Esophagus squamous epithelium (tissue), 4 donors: ENCODE data around the gene GMCL2.

ENCODE experiments used
- POLR2A ChIP-seq, 4 donors: fragments of 450-650 bp; IDR thresholded peaks; one replicate each; pipeline ENCODE4 v1.6.1; 2017; ENCODE audit warnings: antibody characterized with exemption in 4 of 4, mild to moderate bottlenecking in 4 of 4, moderate library complexity in 3 of 4
- TF ChIP-seq, protein P1 (sequence below), 6 experiments: fragments of 450-650 bp in 4 of 6; fragments of 200-600 bp in 2 of 6; sonication (generic) in 2 of 6; IDR thresholded peaks; one replicate each; pipeline ENCODE4 v1.5.1; 2016 to 2019; ENCODE audit warnings: antibody characterized with exemption in 6 of 6, mild to moderate bottlenecking in 4 of 6, moderate library complexity in 4 of 6

DNA sequence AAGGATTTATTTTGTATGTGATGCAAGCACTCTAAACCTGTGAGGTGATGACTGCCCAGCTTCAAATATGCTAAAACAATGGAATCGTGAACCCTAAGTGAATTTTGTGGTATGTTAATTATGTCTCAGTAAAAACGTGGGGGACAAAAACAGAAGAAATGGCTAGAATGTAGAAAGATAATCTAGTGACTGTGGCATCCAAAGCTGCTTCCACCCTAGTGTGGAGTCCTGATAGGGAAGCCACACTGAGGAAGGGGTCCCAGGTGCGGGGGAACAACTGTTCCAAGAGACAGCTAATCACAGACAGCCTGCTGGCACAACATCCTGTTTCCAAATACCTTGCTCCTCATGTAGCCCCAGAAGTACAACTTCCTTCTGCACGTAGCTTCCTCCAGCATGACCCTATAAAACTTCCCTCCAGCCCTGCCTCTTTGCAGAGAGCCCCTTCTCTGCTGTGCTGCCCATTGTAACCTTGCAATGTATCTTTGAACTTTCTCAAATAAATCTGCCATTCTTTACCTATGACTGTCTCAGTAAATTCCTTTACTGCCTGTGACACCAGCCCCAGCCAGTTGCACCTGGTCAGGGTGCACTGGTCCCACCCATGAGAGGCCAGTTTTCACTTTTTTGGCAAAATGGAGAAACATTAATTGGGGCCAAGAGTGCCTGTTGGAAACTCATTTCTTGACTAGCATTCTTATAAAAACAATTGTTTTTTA lies 4.9 kb downstream of the GMCL2 start:
- TF ChIP-seq POLR2A (IDR thresholded peaks at IDR 0.05), result no peak
- TF ChIP-seq, protein P1, sequence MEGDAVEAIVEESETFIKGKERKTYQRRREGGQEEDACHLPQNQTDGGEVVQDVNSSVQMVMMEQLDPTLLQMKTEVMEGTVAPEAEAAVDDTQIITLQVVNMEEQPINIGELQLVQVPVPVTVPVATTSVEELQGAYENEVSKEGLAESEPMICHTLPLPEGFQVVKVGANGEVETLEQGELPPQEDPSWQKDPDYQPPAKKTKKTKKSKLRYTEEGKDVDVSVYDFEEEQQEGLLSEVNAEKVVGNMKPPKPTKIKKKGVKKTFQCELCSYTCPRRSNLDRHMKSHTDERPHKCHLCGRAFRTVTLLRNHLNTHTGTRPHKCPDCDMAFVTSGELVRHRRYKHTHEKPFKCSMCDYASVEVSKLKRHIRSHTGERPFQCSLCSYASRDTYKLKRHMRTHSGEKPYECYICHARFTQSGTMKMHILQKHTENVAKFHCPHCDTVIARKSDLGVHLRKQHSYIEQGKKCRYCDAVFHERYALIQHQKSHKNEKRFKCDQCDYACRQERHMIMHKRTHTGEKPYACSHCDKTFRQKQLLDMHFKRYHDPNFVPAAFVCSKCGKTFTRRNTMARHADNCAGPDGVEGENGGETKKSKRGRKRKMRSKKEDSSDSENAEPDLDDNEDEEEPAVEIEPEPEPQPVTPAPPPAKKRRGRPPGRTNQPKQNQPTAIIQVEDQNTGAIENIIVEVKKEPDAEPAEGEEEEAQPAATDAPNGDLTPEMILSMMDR (IDR thresholded peaks at IDR 0.05), result no peak
